HG03575 (cell line): ENCODE data around the gene IGF2BP3.
"Not testable (repeated sequence)": the region's sequence is repeated elsewhere in the genome, so short reads cannot be mapped to it uniquely, and the experiment has no call there.

ENCODE experiments used
- ATAC-seq: cut with Tn5 transposase; IDR thresholded peaks from one replicate; pipeline ENCODE4 v1.9.1; 2021; ENCODE audit not compliant: unreplicated experiment, insufficient number of reproducible peaks, low FRiP score; ENCODE audit errors: extremely low read depth

The IGF2BP3 gene

DNA sequence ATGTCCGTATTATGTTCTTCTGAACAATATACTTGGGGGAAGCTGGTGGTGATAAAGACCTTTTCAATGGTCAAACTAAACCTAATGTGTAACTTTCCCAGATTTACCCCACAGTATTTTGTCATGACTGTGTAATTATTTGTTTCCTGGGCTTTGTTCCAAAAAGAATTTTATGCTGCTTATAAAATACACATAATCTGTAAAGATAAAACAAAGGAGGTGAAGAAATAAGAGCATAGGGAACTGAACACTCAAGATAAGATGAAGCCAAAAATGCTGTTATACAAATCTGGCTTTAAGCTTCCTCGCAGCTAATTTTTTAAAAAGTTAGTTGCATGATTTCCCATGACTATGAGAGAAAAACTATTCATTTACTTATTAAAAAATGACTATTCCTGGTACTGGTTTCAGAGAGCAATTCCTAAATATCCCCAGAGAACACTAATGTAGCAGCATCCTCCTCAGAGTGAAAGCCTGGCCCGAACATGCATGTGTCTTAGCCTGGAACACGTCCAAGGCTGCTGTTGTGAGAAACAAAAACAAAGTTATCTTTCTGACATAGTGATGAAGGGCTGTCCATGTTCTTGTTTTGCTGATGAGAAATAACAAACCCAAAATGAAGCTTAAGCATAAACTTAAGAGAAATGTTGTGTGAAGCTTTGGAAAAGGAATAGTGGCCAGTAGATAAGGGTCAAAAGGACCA is 137.2 kb downstream of the IGF2BP3 start:
- ATAC-seq = no peak

DNA sequence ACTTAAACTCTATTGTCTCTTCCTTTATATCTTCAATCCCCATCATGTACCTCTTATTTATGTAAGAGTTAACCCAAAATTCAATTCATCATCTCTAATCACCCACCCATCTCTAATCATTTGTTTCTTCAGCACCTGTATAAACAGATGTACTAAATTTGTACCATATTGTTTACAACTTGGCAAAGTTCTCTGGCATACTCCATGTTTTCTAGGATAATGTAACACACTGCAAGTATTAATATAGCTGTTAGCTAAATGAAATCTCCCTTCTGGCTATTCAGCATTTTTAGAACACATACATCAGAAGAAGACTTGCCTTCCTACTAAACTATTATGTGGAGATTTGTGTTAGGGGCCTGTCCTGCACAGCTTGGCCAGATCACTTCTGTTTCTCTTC is 138.1 kb downstream of the IGF2BP3 start:
- ATAC-seq = no peak

- ATAC-seq = no peak
Observed at GRCh38 chr7:23331132-23331531, 139.2 kb downstream of the IGF2BP3 start.

DNA sequence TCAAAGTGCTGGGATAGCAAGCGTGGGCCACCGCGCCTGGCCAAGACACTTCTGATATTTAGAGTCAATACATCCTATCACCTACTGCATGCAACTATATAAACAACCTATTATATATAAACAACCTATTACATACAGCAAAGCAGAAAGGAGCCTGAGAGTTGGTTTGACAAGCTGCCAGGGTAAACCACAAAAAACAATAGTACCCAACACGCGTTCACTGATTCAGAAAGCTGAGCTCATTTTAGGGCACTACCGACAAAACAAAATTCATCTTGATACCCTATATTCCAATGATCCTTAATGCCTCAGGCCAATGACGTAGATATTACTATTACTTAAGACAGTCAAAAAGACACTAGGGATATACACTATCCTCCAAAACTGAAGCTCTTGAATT is 154.9 kb downstream of the IGF2BP3 start:
- ATAC-seq = no peak

DNA sequence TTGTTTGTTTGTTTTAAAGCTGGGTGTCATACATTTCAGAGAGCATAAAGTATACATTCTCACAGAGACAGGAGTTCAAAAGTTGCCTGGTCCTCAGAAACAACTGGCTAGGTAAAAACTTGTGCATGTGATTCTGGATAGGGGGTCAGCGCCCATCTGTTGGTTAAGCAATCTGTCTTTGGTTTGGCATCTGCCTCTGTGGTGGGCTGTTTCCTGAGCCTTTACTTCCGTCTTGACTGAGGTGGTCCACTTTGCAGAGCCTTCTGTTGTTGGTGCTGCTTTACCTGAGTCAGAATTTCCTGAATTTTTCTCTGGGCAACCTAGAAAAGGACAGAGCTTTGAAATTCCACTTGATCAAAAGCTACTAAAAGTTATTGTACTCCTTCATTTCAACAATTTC is 158.2 kb downstream of the IGF2BP3 start:
- ATAC-seq = not testable (repeated sequence)

- ATAC-seq = no peak
Observed at GRCh38 chr7:23308754-23309153, 161.5 kb downstream of the IGF2BP3 start.

GRCh38 chr7:23306936-23307521 is 163.3 kb downstream of the IGF2BP3 start:
- ATAC-seq = no peak

- ATAC-seq = no peak
Observed at GRCh38 chr7:23299770-23300300, 170.5 kb downstream of the IGF2BP3 start.

DNA sequence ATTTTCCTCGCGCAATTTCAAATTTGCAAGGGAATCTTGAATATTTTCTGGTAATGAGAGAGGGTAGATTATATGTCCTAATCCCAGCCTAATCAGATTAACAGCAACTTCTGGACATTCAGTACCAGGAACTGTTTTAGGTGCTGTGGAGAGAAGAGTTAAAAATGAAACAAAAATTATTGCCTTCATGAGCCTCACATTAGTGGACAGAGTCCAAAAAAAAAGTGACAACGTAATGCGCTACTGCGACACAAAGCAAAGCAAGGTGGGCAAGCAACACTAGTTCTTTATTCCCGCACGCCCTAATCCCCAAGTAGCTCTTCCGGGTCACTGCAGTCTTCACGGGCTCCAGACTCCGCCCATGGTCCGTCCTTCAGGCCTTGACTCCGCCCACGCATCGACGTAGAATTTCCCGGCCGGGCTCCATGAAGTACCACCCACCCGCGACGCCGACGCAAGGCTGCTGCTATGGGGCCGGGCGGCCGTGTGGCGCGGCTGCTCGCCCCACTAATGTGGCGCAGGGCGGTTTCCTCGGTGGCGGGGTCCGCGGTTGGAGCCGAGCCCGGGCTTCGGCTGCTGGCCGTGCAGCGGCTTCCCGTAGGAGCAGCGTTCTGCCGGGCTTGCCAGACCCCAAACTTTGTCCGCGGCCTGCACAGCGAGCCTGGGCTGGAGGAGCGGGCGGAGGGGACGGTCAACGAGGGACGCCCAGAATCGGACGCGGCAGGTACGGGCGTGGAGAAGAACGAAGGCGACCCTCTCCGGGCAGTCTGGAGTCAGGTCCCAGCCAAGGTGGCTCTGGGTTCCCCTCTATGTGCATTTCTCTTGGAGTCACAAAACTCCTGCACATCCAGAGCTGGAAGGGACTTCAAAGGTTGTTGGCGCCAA is 171.2 kb downstream of the IGF2BP3 start, which contains the start of gene MALSU1:
Gene MALSU1, plus strand, starts transcription at position 455 of the 885 bp plus-strand sequence. Its CDS starts 14 bp downstream, at position 469.
- peak; percentile 87 for ATAC-seq

GRCh38 chr7:23298141-23298881 is 172.0 kb downstream of the IGF2BP3 start:
- no peak for ATAC-seq

DNA sequence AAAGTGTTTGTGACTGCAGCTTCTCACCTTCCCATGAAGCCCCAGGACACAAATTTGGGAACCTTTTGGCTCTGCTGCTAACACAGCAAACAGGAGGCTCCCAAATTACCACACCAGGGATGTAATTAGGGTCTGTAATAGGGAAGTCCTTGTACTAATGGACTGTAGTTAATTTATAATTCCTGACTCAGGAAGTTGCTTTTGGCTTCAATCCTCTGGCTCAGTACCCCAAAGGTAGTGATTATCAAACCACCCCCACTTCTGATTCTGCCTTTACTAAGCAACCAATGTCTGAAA is 174.9 kb downstream of the IGF2BP3 start:
- no peak for ATAC-seq

DNA sequence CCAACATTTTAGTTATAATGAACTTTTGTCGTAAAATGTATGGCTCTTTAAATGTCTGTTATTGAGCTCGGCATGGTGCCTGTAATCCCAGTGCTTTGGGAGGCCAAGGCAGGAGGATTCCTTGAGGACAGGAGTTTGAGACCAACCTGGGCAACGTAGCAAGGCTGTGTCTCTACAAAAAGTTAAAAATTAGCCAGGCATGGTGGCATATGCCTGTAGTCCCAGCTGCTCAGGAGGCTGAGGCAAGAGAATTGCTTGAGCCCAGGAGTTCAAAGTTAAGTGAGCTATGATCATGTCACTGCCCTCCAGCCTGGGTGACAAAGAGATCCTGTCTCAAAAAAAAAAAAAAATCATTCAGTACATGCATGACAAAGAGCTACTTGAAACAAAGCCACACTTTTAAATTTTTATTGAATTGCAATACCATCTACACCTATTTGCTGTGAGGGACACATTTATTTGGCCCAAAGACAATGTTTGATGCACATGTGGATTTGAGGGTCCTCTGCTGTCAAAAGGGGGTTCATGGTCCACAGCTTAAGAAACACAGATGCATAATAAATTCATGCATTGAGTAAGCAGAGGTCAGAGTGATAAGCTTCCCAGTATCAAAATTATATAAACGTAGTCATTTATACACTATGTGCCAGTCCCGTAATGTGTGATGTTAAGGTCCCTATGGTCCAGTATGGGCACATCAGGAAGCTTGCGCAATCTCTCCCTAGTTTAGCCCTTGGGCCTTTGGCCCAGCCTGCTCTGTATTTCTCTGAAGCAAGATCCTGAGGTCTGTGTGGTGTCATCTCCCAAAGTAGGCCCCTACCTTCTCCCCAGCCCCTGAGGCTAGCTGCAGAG is 175.5 kb downstream of the IGF2BP3 start:
- no peak for ATAC-seq

DNA sequence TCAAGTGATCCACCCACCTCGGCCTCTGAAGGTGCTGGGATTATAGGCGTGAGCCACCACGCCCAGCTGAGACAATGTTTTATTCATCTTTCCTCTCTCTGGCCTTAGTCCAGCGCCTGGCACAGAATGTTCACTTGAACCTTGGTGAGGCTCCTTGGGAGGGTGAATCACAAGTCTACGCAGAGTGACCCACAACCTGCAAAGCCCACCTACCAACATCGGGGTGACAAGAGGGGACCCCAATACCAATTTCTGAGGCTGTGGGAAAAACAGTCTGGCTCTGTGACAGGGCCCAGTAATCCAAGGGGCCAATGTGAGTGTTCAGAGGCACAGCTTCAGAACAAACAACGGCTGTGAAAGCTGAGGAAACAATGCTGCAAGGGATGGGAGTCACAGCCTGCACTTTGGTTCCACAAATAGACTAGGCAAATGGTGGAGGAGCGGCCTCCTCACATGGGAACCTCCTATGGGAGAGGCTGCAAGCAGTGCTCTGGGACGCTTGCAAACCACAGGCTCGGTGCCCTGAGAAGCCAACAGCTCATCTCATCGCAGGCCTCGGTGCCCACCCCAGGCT is 176.7 kb downstream of the IGF2BP3 start:
- ATAC-seq = no peak

GRCh38 chr7:23292623-23293022 is 177.7 kb downstream of the IGF2BP3 start:
- ATAC-seq = no peak

GRCh38 chr7:23291957-23292560 is 178.2 kb downstream of the IGF2BP3 start:
- no peak for ATAC-seq

DNA sequence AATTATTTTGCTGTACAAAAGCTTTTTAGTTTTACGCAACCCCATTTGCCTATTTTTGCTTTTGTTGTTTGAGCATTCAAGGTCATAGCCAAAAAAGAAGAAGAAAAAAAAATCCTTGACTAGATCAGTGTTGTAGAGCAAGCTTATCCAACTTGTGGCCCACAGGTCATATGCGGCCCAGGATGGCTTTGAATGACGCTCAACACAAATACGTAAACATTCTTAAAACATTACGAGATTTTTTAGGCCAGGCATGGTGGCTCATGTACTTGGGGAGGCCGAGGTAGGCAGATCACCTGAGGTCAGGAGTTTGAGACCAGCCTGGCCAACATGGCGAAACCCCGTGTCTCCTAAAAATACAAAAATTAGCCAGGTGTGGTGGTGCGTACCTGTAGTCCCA is 179.3 kb downstream of the IGF2BP3 start:
- ATAC-seq = no peak

GRCh38 chr7:23287612-23288011 is 182.7 kb downstream of the IGF2BP3 start:
- no peak for ATAC-seq
